ENCODE data around the gene DNAJC5.
"Not testable (repeated sequence)": the region's sequence is repeated elsewhere in the genome, so short reads cannot be mapped to it uniquely, and the experiment has no call there.

DNA sequence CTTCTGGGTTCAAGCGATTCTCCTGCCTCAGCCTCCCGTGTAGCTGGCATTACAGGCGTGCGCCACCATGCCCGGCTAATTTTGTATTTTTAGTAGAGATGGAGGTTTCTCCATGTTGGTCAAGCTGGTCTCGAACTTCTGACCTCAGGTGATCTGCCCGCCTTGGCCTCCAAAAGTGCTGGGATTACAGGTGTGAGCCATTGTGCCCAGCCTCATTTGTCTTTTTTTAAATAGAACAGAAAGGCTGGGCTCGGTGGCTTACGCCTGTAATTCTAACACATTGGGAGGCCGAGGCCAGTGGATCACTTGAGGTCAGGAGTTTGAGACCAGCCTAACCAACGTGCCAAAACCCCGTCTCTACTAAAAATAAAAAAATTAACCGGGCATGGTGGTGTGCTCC, 27.9 kb upstream of the DNAJC5 start:
- not testable (repeated sequence) for TF ChIP-seq CTCF, POLR2A (IDR thresholded peaks at IDR 0.05)

Measured in body of pancreas (tissue), 4 donors.